ENCODE results near the gene ARG2.
A peak's percentile ranks its signal among the peaks of the same experiment; 100 is the strongest.
"Not testable (repeated sequence)": the region's sequence is repeated elsewhere in the genome, so short reads cannot be mapped to it uniquely, and the experiment has no call there.

Gene ARG2

GRCh38 chr14:67589204-67589770 is 30.4 kb upstream of the ARG2 start:
- DNase-seq, result no peak

- not testable (repeated sequence) for DNase-seq
These were observed 26.1 kb upstream of the ARG2 start for GRCh38 chr14:67593650-67594049.

GRCh38 chr14:67595392-67595791 is 24.3 kb upstream of the ARG2 start:
- DNase-seq, result no peak

- no peak for DNase-seq
These were observed 19.8 kb upstream of the ARG2 start, which contains the start of gene PIGH for GRCh38 chr14:67599698-67600561. PIGH (minus strand) TSS chr14:67600268; CDS start chr14:67600203, 65 bp downstream.

- not testable (repeated sequence) for DNase-seq
These were observed 19.2 kb upstream of the ARG2 start for GRCh38 chr14:67600562-67600974.

- no peak for DNase-seq
These were observed 17.6 kb upstream of the ARG2 start for GRCh38 chr14:67602076-67602475.

GRCh38 chr14:67602995-67603545 is 16.6 kb upstream of the ARG2 start:
- DNase-seq, result no peak

- DNase-seq, result no peak
These were observed 12.1 kb upstream of the ARG2 start for GRCh38 chr14:67607646-67608045.

- no peak for DNase-seq
These were observed 9.9 kb upstream of the ARG2 start for GRCh38 chr14:67609642-67610310.

- DNase-seq, result no peak
These were observed 9.2 kb upstream of the ARG2 start for GRCh38 chr14:67610491-67610890.

- peak; percentile 15 for DNase-seq
These were observed 1.1 kb upstream of the ARG2 start for GRCh38 chr14:67618617-67619063.

- no peak for DNase-seq
These were observed 581 bp downstream of the ARG2 start for GRCh38 chr14:67620217-67620785.

GRCh38 chr14:67622675-67623074 is 3.0 kb downstream of the ARG2 start:
- DNase-seq, result no peak

GRCh38 chr14:67623114-67623513 is 3.4 kb downstream of the ARG2 start:
- DNase-seq, result no peak

GRCh38 chr14:67626131-67626530 is 6.4 kb downstream of the ARG2 start:
- DNase-seq, result not testable (repeated sequence)

- no peak for DNase-seq
These were observed 7.8 kb downstream of the ARG2 start for GRCh38 chr14:67627519-67627918.

- no peak for DNase-seq
These were observed 10.5 kb downstream of the ARG2 start for GRCh38 chr14:67630186-67630585.

GRCh38 chr14:67630938-67631337 is 11.2 kb downstream of the ARG2 start:
- DNase-seq, result no peak

- DNase-seq, result no peak
These were observed 13.9 kb downstream of the ARG2 start for GRCh38 chr14:67633451-67634147.

GRCh38 chr14:67636361-67636919 is 16.7 kb downstream of the ARG2 start:
- DNase-seq, result no peak

- no peak for DNase-seq
These were observed 18.9 kb downstream of the ARG2 start for GRCh38 chr14:67638642-67639041.

- no peak for DNase-seq
These were observed 21.8 kb downstream of the ARG2 start for GRCh38 chr14:67641480-67641879.
